Measurements from ENCODE around the gene GPR157.

Gene GPR157

DNA sequence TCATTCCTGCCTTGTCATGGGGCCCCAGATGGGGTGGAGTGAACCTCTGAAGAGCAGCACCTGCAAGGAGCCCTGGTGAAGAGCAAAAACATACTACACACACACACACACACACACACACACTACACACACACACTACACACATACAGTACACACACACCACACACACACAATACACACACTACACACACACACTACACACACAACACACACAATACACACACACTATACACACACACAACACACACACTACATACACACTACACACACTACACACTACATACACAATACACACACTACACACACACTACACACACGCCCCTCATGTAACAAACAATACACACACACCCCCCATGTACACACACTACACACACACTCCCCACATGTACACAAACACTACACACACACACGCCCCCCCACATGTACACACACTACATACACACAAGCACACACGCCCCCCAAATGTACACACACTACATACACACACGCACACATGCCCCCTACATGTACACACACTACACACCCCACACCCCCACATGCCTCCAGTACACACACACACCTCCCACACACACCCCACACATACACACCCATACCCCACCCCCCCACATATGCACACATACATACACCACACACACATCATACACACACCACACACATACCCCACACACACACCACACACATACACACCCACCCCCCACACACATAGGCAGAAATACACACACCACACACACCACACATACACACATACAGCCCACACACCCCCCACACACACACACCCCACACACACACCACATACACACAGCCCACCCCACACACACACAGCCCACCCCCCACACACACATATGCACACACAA lies 68.8 kb downstream of the GPR157 start:
- DNase-seq, result no peak

DNA sequence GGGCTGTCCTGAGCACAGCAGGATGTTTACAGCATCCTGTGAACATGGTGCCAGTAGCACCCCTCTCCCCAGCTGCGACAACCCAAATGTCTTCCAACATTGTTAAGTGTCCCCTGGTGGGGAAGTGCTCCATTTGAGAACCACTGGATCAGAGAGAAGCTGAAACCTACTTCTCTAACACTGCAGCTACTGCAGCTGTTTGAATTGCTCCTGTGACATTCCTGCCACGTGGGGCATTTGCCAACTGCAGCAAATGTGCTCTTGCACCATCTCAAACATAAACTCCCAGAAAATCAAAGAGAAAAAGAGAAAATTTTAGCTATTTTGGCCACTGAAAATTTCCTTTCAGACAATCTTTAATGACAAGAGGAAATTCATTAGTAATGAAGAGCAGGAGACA lies 70.4 kb downstream of the GPR157 start:
- no peak for DNase-seq

DNA sequence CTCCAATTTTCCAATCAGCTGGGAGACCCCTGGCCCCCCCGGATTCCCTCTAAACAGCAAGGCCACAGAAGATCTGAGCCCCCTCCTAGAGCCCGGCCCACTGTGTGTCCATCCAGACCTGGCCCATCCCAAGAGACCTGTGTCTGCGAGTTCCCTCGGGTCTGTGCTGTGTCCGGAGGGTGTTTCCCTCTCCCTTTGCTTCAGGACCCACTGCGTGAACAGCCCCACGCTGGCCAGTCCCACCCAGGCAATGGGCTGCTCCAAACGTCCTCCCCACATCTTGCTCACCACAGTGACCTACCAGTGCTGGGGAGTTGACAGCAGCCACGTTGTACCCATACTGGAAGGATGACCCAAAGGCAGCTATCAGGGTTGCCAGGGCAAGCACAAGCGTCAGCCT lies 71.1 kb downstream of the GPR157 start:
- DNase-seq, result no peak

DNA sequence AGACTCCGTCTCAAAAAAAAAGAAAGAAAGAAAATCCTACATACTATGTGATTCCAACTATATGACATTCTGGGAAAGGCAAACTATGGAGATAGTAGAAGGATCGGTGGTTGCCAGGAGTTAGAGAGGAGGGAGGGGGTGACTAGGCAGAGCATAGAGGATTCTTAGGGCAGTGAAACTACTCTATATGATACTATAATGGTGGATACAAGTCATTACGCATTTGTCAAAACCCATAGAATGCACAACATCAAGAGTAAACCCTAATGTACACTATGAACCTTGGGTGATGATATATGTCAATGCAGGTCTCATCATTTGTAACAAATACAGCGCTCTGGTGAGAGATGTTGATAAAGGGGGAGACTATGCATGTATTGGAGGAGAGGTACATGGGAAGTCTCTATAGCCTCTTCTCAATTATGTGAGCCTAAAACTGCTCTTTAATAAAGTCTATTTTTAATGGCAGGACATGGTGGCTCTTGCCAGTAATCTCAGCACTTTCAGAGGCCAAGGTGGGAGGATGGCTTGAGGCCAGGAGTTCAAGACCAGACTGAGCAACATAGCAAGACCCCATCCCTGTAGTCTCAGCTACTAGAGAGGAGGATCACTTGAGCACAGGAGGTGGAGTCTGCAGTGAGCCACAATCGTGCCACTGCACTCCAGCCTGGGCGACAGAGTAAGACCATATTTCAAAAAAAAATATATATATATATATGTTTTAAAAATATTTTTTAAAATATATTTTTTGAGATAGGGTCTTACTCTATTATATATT lies 76.4 kb downstream of the GPR157 start:
- DNase-seq, result no peak

DNA sequence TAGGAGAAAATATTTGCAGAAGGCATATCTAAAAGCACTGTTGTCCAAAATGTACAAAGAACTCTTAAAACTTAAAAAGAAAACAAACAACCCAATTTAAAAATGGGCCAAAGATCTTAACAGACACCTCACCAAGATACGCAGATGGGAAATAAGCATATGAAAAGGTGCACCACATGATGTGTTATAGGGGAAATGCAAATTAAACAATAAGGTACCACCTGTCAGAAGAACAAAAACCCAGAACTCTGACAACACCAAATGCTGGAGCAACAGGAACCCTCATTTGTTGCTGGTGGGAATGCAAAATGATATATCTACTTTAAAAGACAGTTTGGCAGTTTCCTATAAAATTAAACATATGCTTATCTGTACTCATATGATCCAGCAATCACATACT lies 77.5 kb downstream of the GPR157 start:
- no peak for DNase-seq

DNA sequence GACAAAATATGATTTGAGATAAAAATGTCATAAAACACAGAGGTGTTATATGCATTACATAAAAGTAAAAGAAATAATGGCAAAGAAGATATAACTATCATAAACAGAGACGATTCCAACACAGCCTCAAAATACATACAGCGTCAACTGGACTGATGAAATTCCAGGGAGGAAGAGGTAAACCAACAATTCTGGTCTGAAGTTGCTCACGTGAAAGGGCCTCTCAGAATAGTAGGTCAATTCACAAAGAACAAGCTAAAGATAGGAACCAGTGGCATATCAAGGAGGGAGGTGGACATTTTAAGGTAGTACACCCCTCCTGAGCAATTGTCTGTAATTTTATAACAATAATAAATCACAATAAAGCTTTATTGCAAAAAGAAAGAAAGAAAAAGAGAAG lies 78.1 kb downstream of the GPR157 start:
- DNase-seq, result no peak
